Heart left ventricle (tissue), 13 donors: Measurements from ENCODE around the gene CRYL1.

Experiments
- POLR2A ChIP-seq, 2 donors: fragments of 450-650 bp; IDR thresholded peaks; one replicate each; pipeline ENCODE4 v1.6.1; 2017; ENCODE audit warnings: antibody characterized with exemption in 2 of 2, mild to moderate bottlenecking in 2 of 2, moderate library complexity in 2 of 2
- TF ChIP-seq, protein P1 (sequence below), 12 donors: fragments of 200-600 bp; sonication (generic) in 4 of 12; IDR thresholded peaks; one replicate each; pipeline versions ENCODE4 v1.5.0 to v1.8.0; 2018 to 2022; ENCODE audit warnings: antibody characterized with exemption in 12 of 12, mild to moderate bottlenecking in 5 of 12
- donor health status: ischemic (EF 13 %, LVEDD 7.1; RV severe dilation, severe dysfunction).
- donor health status: DM: no; HTN: yes; CAD: no.
- donor health status: DM: no; HTN: no; CAD: no.
- donor health status: ischemic (EF 25% LVEDD 6.9; RV normal size, moderate dysfunction).
- donor health status: ischemic (EF 25% LVEDD 5.7; RV mildly dilated, moderate dysfunction).
- donor health status: ischemic (EF 35%, LVEDD 5.7; RV mildly dilated, moderate dysfunction).
- donor health status: nonischemic (EF 11% LVEDD 7.7; RV severe dilation, severe dysfunction).
- donor health status: DM: yes; HTN: yes; CAD: no.
- donor health status: PGD.
- donor health status: ischemic (EF 29% LVEDD 5.4; RV normal size, mild dysfunction).
- donor health status: nonischemic (EF 23%, LVEDD 6.1; RV moderate dilation, normal function).

DNA sequence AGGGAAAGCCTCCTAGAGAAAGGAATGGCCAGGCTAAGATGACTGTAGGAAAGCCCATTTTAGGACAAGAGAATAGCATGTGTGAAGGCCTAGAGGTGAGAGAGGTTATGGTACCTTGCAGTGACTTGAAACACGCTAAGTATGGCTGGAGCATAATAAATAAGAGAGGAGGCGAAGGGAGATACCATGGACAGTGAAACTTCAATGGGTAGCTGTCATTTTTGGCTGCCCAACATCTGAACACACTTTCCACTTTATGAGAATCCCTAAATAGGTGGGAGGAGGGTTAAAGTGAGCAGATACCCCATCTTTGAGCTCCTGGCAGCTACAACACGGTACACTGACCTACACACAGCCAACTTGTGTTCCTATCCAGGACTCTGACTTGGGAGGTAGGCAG is 33.3 kb upstream of the CRYL1 start:
- TF ChIP-seq, protein P1, sequence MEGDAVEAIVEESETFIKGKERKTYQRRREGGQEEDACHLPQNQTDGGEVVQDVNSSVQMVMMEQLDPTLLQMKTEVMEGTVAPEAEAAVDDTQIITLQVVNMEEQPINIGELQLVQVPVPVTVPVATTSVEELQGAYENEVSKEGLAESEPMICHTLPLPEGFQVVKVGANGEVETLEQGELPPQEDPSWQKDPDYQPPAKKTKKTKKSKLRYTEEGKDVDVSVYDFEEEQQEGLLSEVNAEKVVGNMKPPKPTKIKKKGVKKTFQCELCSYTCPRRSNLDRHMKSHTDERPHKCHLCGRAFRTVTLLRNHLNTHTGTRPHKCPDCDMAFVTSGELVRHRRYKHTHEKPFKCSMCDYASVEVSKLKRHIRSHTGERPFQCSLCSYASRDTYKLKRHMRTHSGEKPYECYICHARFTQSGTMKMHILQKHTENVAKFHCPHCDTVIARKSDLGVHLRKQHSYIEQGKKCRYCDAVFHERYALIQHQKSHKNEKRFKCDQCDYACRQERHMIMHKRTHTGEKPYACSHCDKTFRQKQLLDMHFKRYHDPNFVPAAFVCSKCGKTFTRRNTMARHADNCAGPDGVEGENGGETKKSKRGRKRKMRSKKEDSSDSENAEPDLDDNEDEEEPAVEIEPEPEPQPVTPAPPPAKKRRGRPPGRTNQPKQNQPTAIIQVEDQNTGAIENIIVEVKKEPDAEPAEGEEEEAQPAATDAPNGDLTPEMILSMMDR (IDR thresholded peaks at IDR 0.05) = no peak
- TF ChIP-seq POLR2A (IDR thresholded peaks at IDR 0.05) = no peak
